HG02852 (cell line): ENCODE measurements around the gene PGRMC2.

Experiments used
- ATAC-seq: cut with Tn5 transposase; IDR thresholded peaks from one replicate; pipeline ENCODE4 v1.9.1; 2021; ENCODE audit warnings: mild to moderate bottlenecking, moderate library complexity; ENCODE audit not compliant: unreplicated experiment

PGRMC2 gene

DNA sequence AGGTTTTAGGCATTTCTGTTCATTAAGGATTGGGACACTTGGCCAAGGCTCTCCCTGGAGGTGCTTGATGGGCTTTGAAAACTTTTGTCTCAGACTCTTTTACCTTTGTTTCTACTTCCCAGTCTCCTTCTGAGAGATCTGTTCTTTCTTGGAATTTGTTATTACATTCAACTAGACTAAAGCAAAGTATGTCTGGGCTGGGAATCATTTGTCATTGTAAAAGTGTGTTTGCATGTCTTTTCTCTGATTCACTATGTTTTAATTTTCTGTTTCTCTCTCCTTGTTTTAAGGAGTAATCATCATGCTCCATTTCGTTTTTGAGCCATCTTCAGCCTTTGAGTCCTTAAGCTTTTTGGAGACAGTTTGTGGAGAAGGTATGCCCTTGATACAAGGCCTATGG lies 12.2 kb upstream of the PGRMC2 start:
- no peak for ATAC-seq

DNA sequence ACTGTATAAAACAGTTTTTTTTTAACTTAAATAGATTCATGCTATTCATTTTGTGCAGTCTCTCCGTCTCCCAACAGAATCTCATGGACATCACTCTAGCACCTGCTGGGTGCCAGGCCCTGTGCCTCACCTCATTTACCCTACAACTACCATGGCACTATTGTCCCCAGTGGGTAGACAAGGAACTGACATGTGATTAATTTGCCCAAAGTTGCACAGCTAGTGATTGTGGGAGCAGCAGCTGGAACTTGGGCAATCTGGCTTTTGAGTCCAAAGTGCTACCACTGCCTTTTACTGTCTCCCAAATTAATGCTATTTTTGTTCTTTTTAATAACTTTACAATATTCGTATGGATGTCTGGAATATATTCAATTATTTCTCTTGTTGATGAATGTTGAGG lies 11.2 kb upstream of the PGRMC2 start:
- no peak for ATAC-seq

DNA sequence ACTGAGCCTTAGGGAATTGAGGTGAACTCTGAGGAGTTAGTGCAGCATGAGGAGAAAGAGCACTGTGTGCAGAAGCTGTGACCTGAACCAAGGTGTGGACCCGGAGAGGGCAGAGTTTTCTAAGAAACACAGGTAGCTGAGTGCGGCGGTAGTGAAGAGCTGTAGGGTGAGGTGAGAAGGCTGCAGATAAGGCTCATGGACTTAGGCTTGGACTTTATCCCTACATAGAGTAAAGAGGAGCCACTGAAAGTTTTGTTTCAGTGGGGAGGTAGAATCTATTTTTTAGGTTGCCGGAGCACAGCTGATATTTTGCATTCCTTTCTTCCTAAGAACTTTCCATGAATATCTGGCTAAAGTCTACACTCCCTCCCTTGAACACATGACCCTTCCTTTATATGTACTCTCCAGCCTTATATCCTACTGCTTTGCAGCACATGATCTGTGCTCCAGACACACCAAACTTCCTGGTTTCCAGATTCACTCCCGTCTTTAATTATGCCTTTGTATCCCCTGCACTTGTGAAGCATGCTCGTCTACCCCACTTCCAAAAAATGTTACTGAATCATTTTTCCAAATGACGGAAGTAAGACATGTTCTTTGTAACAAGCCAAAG lies 10.6 kb upstream of the PGRMC2 start:
- ATAC-seq, result no peak

DNA sequence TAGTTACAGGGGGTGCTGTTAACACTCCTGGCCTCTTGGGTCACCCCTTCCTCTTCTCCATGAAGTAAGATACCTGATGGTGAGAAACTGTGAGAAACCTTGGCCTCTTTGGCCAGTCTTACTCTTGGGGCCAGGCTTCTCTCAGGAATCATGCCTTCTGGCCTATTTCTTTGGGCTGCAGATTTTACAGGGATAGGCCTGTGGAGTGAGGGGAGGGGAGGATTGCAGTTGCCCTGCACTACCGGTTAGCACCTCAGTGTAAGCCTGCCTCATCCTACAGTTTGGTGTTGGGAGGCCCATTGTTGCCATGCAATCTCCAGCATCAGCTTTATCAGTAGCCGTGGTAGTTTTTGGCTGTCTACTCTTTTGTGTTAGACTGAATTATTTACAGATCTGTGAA lies 7.6 kb upstream of the PGRMC2 start:
- ATAC-seq, result no peak

DNA sequence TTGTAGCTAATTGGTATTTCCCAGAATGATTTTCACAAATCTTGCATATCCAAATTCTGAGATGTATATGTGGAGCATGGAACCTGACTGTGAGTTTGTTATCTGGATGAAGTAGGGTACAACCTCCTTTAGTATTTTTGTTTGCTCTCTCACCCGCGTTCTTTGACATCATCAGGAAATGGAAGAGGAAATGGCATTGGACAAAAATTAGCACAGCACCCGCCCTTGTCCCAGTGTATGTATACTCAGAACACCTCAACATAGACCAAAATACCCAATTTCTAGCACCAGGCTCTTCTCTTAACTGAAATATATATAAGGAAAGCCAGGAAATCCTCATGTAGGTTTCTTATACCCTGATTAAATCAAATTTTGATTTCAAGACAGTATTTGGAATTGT lies 6.9 kb upstream of the PGRMC2 start:
- no peak for ATAC-seq

DNA sequence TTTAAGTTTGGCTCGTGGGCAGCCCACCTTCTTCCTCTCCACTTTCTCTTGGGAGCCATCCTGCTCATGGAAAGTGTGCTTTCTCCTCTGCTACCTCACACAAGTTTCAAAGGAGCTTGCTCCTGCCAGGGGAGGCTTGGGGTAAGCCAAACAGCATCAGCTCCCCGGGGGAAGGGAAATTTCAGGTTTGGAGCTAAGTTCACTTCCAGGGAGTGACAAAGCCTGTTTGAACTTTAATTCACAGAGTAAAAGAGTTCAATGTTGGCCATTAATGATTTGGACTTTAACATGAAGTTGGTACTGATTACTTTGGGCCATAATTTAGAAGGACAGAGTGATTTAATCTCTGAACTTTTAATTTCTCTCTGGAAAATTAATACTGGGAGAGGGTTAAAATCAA lies 4.7 kb upstream of the PGRMC2 start:
- ATAC-seq, result no peak

DNA sequence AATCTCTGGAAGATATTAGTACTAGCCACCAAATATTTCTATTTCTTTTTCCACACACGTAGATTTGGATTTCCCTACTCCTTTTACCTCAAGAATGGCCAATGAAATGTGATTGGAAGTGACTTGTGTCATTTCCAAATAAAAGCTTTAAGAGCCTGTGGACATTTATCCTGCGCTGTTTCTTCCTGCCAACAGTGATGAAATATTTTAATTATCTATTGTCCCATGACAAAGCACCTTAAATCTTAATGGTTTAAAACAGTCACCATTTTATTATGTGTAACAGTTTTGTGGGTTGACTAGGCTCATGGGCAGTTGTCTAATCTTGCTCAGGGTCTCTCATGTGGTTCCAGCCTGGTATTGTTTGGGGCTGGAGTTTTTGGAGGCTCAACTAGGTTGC lies 3.5 kb upstream of the PGRMC2 start:
- ATAC-seq, result no peak

DNA sequence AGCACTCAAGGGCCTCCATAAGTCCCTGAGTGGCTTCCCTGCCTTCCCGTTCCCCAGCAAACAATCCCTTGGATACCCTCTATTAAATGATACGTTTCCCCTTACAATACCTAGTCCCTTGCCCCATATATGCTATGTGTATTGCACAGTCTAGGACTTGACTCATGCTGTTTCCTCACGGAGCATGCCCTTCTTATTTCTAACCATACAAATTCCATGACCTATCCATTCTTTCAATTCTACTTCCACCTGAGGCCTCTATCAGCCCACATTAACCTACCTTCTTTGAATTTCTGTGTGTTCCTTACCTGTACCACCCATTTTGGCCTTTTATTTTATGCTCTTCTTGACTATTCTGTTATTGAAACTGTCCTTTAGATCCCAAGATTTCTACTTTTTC lies 2.9 kb upstream of the PGRMC2 start:
- ATAC-seq, result no peak

DNA sequence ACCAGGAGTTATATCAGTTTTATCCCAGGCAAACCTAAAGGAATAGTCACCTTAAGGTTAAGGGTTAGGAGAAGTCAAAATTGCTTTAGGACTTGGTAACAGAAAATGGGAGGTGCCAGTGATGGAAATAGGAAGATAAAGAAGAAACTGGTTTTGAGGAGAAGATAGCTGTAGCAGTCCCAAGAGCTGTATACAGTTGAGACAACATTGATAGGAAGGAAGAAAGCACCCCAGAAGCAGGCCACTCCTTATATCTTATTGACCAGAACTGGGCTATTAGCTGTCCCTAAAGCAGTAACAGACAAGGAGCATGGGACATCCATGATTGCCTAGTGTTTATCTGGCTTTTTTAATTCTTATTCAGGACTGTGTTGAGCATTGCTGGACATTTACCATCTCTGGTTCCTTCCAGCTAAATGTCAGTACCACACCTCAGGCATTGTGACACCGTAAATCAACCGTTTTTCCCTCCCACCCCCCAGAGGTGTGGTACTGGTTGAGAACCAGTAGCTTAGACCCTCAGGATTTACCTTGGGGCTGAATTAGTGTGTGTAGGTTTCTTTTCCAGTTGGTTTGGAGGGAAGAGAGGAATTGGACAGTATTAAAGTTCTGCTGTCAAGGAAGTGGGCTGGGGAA lies 2.0 kb upstream of the PGRMC2 start:
- ATAC-seq, result no peak

DNA sequence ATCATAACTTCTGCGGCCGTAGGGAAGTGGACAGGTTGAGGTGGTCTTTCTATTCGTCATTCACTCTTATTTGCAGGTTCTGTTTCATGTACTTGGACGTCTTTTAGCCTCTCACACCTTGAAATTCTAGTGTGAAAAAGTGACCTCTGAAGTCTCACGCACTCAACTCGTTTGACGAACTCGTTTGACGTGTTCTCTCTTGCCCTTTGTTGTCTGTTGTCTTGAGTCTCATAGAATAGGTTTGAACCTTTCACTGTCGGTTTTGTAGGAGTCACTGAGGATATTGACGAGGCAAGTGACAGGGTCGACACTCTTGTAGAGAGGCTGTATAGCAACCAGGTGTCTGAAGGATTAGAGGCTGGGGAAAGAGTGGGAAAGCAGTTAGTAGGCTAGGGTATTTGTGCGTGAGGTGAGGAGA lies 1.1 kb upstream of the PGRMC2 start:
- ATAC-seq, result no peak

DNA sequence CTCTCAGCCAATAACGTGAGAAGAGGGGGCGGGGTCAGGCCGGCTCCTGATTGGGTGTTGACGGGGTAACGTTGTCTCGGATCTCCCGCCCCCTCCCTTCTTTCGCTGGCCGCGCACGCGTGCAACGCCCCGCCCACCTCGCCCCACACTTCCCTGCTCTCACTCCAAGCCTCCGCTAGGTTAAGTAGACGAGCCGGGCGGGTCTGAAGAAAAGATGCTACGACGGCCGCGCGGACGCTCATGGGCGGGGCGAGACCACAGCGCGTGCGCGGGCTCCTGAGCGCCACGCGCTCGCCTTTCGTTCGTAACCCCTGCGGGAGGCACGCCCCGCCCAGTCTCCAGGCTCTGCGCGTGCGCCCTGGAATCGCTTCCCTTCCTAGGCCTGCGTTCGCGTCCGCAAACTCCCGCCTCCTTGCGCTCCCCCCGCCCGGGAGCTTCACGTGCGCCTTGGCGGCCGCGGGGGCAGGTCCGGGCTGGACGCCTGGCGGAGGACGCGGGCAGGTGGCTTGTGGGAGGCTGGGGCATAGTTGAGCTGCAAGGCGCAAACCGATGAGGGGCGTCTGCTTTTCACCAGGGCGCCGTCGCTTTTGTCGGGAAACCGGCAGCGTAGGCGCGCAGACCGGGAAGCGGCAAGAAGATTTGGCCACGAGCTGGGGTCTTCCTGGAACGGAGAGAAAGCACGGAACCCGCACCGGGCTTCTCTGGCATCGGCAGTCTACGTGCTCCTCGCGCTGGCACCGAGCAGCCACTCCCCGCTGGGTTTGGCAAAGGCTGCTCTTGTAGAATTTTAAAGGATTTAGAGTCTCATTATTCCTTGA lies 467 bp upstream of the PGRMC2 start:
- ATAC-seq, result peak; percentile 77

DNA sequence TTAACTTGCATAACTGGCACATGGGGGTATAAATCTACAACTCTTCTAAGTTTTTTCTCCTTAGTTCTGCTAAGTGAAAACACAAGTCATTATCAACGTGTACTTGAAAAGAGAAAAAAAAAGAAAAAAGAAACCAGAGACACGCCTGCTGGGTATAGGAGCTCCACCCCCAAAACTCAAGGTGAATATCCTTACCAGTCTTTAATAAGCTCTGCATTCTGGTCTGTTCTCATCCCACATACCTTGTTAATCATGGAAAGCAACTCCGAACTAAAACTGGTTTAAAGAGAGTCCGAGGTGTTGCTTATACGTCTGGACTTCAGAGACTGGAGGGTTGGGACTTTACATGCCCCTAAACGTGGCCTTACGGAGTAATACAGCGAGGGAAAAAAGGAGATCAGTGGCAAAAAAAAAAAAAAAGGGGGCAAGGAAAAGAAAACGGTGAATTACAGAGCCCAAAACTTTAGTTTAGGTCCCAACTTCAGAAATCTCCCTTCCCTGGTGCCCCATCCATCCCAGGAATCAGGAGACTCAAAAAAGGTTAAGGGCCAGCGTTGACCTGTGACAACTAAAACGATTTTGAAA lies 1.0 kb downstream of the PGRMC2 start:
- ATAC-seq, result peak; percentile 17

DNA sequence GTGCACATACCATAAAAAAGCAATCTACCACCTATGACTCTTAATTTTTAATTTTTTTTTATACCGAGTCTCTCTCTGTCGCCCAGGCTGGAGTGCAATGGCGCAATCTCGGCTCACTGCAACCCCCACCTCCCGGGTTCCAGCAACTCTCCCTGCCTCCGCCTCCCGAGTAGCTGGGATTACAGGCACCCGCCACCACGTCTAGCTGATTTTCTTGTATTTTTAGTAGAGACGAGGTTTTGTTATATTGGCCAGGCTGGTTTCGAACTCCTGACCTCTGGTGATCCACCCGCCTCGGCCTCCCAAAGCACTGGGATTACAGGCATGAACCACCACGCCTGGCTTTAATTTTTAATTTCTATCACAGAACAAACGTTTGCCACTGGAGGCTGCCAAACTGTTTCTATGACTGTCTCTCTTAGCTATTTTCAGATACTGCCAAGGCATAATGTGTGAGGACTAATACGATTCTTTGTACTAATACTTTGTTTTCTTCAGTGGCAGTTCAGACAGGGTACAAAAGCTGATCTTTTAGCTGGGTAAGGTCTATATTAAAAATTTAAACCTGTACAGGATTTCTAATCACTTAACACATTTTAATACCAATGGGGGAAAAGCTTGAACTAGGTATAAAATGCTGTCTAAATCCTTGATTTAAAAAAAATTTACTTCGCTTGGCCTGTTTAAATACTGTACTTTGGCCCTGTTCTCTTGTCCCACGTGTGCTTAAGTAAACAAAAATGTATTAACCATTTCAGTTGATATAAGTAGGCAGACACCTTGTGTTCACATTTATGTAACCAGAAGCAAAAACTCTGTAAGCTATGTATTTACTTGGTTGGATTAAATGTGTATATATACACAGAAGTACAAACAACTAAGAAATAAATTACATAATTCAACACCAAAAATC lies 2.3 kb downstream of the PGRMC2 start:
- ATAC-seq, result no peak

DNA sequence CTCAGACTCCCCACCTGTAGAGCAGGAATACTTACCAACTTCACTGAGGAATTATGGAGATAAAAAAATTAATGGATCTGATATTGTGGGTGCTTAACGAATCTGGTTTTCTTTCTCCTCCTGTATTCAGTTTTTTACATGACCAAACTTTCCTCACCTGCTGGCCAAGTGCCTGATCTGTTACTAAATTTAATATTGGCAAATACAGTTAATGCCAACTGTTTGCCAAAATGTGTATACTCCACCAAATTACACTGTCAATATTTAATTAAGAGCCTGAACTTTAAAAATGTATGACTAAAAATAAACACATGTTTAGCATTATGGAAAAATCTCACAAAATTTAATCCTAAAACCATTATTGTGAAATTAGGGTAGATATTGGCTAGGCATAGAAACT lies 3.3 kb downstream of the PGRMC2 start:
- ATAC-seq, result no peak

DNA sequence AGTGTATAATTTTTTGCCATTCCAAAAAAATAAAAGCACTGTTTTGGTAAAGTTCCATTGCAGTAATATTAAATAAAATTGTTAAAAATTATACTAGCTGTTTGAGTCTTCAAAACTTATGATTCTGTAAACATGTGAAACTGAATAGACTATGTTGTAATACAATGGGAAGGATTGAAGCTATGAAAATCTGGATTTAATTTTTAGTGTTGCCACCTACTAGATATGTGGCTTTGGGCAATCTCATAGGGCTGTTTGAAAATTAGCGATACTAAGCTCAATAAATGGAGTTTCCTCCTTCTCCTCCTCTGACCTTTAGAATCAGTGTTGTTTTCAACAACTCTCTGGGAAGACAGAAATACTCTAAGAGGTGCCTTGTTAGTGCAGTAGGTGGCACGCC lies 4.5 kb downstream of the PGRMC2 start:
- no peak for ATAC-seq

DNA sequence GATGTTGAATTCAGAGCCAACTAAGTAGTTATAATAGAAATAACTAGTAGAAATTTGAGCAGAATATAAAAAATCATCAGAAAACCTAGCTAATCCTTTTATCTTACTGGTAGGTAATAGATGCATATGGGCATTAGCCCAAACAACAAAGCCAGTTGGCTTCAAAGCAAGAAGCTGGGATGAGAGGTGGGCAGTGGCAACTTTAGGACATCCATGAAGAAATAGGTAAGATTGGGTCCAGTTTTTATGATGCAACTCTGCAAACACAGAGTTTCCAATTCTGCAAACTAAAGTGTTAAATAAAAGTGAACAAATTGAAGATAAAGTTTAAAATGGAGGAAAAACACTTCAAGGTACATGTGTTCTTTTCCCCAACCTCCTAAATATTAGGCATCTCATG lies 5.1 kb downstream of the PGRMC2 start:
- ATAC-seq, result no peak

DNA sequence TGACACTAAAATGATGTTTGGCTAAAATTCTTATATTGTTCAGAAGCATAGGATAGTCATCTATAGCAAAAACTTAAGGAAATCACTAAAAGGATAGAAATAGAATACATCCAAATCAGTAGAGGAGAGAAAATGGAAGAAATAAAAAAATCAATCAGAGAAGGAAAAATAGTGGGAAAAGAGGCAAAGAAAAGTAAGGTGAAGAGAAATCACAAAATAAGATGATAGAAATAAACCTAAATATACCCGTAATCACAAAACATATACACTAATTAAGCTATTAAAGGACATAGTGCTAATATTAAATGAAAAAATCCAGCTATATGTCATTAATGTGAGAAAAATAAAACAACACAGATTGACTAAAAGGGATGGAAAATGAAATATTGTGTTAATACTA lies 6.3 kb downstream of the PGRMC2 start:
- ATAC-seq, result no peak

DNA sequence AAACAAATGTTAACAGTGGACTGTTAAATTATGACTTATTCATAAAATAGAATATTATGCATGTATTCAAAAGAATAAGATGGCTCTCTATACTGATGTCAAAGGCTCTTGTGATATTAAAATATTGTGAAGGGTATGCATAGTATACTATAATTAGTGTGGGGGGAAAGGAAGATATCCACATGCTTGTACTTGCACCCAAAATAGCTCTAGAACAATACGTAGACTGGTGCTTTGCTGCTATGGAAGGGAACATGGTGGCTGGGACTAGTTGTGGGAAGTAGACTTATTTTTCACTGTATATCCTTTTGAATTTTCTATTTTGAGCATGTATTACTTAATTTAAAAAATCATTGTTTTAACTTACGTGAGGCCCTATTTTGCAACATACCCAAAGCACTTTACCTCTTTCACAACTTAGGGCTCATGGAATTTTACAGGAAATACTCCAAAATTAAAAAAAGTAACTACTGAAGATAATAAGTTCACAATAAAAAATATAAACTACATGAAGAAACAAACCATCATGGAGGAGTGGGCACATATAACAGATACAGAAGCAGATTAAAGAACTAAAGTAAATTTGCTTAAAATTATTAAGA lies 7.9 kb downstream of the PGRMC2 start:
- no peak for ATAC-seq

DNA sequence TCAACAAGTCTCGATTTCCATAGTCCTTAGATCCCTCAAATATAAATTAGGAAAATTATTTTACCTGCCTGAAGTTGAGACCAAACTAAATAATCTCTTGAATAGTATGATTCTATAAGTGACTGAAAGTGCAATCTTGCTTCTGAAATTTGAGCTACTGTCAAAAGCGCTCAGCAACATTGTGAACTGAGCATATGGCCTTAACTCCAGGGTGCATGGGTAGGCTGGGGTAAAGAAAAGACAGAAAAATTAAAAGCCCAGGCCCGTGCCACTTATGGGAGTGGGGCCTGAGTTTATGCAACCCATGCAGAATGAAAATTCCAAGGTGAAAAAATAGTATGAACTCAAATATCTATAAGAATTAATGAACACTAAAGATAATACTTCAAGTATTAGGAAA lies 9.8 kb downstream of the PGRMC2 start:
- ATAC-seq, result no peak

DNA sequence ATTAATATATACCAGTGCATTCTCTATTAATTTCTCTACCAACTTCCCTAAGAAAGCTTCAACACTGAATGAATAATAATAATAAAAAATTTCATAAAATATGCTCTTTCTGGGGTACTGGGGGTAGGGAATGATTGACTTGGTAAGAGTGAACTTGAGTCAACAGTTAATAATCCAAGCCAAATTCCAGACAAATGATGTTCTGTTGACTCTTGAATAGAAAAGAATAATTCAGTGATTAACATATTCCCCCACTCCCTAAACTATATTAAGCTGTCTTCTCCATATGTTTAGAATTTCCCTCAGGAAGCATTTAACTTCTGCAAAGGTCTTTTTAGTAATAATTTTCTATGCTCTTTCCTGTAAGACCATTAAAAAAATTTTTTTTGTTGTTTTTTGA lies 12.3 kb downstream of the PGRMC2 start:
- ATAC-seq, result no peak

DNA sequence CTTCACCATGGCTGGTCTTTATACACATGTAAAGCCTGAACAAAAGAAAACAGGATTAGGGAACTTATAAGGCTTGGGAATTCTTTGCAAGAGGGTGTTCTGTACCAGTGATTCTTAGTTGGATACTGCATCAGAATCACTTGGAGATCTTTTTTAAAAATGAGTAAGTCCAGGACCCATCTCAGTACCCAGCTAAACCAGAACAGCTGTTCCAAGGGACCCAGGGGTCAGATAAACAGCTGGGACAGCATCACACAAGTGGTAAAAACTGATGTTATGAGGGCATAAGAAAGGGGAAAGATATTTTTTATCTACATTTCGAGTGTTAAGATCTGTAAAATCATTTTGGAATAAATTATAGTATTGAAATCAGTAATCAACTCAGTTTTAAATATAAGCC lies 16.1 kb downstream of the PGRMC2 start:
- no peak for ATAC-seq
